Bronchial epithelial cell (primary cell): ENCODE data around the gene KCNIP1. TPM values are rescaled to one million over a fixed set of nuclear protein-coding genes. Genes with fewer than 3 reads are reported as not detected.
"Not testable (repeated sequence)": the region's sequence is repeated elsewhere in the genome, so short reads cannot be mapped to it uniquely, and the experiment has no call there.

ENCODE experiments used
- DNase-seq: peaks from one replicate; pipeline ENCODE4 v3.0.0-alpha.2; 2010; ENCODE audit warnings: low read depth
- FAIRE-seq: peaks from 2 replicates; lab custom pipeline; 2011; peaks lifted over from hg19 to GRCh38; lab: Jason Lieb, UNC
- H3K27me3 ChIP-seq: 2 replicates; pipeline ENCODE4 v1.5.1; 2011; ENCODE audit warnings: low read length; ENCODE audit not compliant: control insufficient read depth, insufficient read depth
- H3K36me3 ChIP-seq: 2 replicates; pipeline ENCODE4 v1.5.1; 2011; ENCODE audit warnings: low read length; ENCODE audit not compliant: control insufficient read depth, insufficient read depth
- H3K4me3 ChIP-seq: 2 replicates; pipeline ENCODE4 v1.5.1; 2011; ENCODE audit warnings: mild to moderate bottlenecking, low read depth, low read length, control low read depth
- total RNA-seq: library from RNA; depleted of rRNA; stranded (reverse); fragments of >200 nt; gene quantifications from 2 replicates; pipeline ENCODE4 v1.2.1, GENCODE V29; 2014
- TF ChIP-seq, protein P1 (sequence below): IDR thresholded peaks from 2 replicates; pipeline ENCODE4 v1.5.1; 2011; ENCODE audit warnings: mild to moderate bottlenecking, moderate library complexity, low read length, control low read depth, inconsistent platforms; ENCODE audit not compliant: insufficient read depth, severe bottlenecking

The KCNIP1 gene
- total RNA-seq, 1 donor from 2014 or later: under 0.01 TPM

DNA sequence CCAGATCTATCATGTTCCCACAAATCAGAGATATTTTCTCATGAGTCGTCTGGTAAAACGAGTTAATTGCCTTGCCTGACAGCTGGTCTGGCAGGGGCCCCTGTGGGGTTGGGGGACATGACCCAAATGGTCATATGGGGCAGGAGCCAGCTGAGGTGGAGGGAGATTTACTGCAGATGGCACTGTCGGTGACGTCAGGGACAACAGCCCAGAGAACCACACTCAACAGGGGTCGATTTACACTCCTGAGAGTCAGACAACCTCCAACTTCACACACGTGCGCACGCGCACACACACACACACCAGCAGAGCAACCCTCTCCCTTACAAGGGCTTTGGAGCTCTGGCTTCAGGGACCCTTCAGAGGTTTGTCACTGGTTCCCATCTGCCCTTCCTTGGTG is 256.3 kb downstream of the KCNIP1 start:
- TF ChIP-seq, protein P1, sequence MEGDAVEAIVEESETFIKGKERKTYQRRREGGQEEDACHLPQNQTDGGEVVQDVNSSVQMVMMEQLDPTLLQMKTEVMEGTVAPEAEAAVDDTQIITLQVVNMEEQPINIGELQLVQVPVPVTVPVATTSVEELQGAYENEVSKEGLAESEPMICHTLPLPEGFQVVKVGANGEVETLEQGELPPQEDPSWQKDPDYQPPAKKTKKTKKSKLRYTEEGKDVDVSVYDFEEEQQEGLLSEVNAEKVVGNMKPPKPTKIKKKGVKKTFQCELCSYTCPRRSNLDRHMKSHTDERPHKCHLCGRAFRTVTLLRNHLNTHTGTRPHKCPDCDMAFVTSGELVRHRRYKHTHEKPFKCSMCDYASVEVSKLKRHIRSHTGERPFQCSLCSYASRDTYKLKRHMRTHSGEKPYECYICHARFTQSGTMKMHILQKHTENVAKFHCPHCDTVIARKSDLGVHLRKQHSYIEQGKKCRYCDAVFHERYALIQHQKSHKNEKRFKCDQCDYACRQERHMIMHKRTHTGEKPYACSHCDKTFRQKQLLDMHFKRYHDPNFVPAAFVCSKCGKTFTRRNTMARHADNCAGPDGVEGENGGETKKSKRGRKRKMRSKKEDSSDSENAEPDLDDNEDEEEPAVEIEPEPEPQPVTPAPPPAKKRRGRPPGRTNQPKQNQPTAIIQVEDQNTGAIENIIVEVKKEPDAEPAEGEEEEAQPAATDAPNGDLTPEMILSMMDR: no peak
- DNase-seq (no peak), FAIRE-seq (no peak)
- Histone ChIP-seq H3K27me3 (no peaks in the 10 kb centered on the region), H3K36me3 (no peaks in the 10 kb centered on the region), H3K4me3 (no peak overlapping the region)

DNA sequence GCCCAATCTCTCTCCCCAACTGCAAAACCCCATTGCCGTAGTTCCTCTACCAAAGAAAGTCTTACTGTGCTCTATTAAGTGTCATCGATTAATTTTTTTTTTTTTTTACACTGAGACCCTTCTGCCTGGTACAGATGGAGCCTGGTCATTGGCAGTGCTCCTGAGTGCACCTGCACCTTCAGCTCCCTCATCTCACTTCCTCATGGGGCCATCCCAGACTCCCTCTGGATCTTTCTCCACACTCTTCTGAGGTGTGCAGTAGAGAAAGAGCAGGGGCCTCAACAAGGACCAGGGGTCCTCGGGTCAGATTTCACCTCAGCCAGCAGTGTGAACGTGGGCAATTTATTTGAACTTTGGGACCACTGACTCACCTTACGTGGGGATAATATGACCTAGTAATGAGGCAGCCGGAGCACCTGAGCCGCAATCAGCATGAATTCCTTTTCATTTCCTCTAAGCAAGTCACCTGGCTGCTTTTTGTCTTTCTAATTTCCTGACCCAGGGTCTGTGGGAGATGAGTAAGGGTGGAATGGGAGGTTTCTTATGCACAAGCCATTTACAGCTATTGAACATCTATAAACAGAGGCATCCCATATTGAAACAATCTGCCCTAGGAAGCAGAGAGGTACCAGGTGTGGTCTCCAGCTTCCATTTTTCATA is 257.4 kb downstream of the KCNIP1 start:
- H3K27me3 ChIP-seq: no peaks in the 10 kb centered on the region
- H3K4me3 ChIP-seq: no peak overlapping the region
- no peaks in the 10 kb centered on the region for H3K36me3 ChIP-seq
- FAIRE-seq: no peak
- DNase-seq: no peak
- TF ChIP-seq, protein P1: no peak

DNA sequence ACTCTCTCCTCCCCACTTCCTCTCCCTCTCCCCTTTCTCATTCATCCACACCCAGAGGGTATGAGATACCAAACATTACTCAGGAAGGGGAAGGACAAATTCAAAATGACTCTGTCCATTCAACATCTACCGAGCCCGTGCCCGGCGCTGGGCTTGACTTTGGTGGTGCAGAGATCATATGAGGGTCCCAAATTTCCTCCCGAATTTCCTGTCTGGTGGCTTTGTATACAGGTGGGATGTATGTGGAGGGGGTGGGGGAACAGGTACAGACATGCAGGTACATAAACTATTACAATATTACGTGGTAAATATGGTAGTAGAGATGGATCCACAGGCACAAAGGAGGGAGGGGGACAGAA is 257.9 kb downstream of the KCNIP1 start:
- DNase-seq: no peak
- no peak overlapping the region for H3K4me3 ChIP-seq
- no peak for FAIRE-seq
- H3K27me3 ChIP-seq: no peaks in the 10 kb centered on the region
- H3K36me3 ChIP-seq: no peaks in the 10 kb centered on the region
- TF ChIP-seq, protein P1: no peak

DNA sequence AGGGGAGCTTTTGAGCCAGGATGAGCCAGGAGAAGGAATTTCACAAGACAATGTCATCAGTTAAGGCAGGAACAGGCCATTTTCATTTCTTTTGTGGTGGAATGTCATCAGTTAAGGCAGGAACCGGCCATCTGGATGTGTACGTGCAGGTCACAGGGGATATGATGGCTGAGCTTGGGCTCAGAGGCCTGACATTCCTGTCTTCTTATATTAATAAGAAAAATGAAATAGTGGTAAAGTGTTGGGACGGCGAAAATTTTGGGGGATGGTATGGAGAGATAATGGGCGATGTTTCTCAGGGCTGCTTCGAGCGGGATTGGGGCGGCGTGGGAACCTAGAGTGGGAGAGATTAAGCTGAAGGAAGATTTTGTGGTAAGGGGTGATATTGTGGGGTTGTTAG is 258.5 kb downstream of the KCNIP1 start:
- H3K36me3 ChIP-seq, DNase-seq, FAIRE-seq, H3K27me3 ChIP-seq, H3K4me3 ChIP-seq: not testable (repeated sequence)

DNA sequence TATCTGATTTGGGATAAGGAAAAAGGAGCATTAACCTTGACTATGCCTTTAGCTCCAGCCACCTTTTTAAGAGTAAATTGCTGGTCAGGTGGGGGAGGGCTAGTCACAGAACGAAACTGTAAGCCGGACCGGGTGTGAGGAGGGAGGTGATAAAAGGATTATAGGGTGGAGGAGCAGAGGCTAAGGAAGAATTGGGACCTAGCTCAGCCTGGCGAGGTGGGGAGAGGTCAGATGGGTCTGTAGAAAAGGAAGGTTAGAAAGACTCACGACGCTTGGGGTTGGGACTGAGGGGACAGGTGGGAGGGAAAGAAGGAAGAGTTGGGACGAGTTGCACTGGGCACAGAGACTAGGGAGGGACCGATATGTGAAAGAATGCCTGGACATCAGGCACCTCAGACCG is 262.0 kb downstream of the KCNIP1 start:
- FAIRE-seq, H3K27me3 ChIP-seq, H3K4me3 ChIP-seq: not testable (repeated sequence)

DNA sequence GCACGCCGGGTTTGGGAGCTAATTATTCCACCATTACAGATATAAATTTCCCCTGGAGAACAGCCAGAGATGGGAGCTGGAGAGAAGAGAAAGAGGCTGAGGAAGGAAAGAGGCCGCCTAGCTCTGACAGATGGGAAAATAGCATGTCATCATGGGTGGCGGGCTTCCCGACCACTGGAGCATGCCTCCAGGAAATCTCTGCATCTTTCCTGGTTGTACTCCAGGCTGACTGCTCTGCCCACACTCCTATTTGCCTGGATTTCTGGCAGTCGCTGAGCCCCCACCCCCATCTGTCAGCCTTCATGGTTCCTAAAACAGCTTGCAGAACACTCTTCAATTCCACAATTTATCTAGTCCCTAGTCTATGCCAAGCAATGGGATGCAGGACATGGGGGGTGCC is 265.4 kb downstream of the KCNIP1 start:
- H3K36me3 ChIP-seq: no peaks in the 10 kb centered on the region
- H3K27me3 ChIP-seq: no peaks in the 10 kb centered on the region
- DNase-seq (no peak), FAIRE-seq (no peak)
- H3K4me3 ChIP-seq: no peak overlapping the region
- TF ChIP-seq, protein P1: no peak

More for the DNA sequence above, 262.0 kb downstream of the KCNIP1 start:
- DNase-seq, H3K36me3 ChIP-seq: not testable (repeated sequence)

DNA sequence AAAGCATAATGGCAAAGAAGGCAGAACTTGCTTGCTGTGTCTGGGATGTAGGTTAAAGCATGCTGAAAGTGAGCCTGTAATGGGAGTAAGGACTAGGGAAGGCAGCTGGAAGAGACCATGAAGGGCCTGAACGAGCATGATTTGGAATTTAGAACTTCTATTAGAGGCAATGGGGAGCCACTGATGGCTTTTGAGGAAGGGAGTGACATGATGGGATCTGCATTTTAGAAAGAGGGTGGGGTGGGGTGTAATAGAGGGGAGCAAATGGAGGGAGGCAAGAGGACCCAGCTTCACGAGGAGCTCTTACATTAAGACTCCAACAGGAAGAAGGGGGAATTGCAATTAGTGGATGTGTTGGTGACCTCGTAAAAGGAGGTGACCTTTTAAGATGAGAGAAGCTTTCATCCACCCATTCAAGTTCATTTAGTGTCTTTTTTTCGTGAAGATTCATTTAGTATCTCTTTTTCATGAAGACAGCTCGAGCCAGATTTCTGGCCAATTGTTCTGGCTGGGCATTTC is 266.1 kb downstream of the KCNIP1 start:
- H3K4me3 ChIP-seq: no peak overlapping the region
- TF ChIP-seq, protein P1: no peak
- no peaks in the 10 kb centered on the region for H3K27me3 ChIP-seq
- no peak for DNase-seq
- FAIRE-seq: no peak
- no peaks in the 10 kb centered on the region for H3K36me3 ChIP-seq
